ENCODE data around the gene LY6G5B.

LY6G5B gene

DNA sequence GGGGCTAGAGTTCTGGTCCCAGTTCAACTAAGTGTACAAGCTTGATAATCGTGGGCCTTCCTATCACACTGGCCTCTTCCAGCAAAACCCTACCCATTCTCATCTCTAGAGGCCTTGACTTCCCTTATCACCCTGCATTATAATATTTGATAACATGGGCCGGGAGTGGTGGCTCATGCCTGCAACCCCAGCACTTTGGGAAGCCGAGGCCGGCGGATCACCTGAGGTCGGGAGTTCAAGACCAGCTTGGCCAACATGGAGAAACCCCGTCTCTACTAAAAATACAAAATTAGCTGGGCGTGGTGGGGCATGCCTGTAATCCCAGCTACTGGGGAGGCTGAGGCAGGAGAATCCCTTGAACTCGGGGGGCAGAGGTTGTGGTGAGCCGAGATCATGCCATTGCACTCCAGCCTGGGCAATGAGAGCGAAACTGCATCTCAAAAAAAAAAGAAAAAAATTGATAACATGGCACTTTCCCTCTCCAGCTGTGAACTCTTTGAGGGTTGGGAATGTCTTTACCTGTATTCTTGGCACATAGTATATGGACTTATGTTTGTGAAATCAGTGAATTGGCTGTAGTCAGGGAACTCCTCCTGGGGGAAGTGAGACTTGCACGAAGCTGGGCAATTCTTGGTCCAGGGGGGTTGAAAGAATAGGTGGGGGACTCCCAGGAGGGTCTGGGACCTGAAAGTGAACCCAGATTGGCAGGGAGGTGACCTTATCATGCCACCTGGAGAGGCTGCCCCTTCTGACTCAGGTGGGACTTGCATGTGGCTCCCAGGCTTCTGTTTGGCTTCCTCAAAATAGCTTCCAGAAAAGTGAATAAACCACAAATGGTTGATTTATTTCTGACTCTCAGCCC, 8.3 kb upstream of the LY6G5B start:
- Histone ChIP-seq H3K4me3 (ENCODE audit: low read length) (peak overlapping the region; percentile 100), H3K9me3 (ENCODE audit: insufficient read depth, low read length) (peaks cover 3% of the 10 kb centered on the region; the same call in 1 of the 2 replicates), H3K27me3 (ENCODE audit: low read depth, low read length) (no peaks in the 10 kb centered on the region), H3K79me2 (ENCODE audit: low read length) (peaks cover 45% of the 10 kb centered on the region), H3K9ac (ENCODE audit: low read length) (peak overlapping the region; percentile 99), H3K4me2 (ENCODE audit: low read length) (peak overlapping the region; percentile 100), H3K36me3 (replicated peaks; ENCODE audit: low read depth, low read length) (peaks cover 17% of the 10 kb centered on the region), H3K4me1 (ENCODE audit: low read length) (peaks cover 33% of the 10 kb centered on the region), H4K20me1 (ENCODE audit: insufficient read depth, low read length) (no peaks in the 10 kb centered on the region), H3K27ac (ENCODE audit: low read length) (peak overlapping the region; percentile 48), H2AFZ (ENCODE audit: low read depth, low read length) (no peak overlapping the region)
- no peak for TF ChIP-seq EZH2phosphoT487 (IDR thresholded peaks at IDR 0.05; ENCODE audit: low read depth)
- TF ChIP-seq, protein P1, sequence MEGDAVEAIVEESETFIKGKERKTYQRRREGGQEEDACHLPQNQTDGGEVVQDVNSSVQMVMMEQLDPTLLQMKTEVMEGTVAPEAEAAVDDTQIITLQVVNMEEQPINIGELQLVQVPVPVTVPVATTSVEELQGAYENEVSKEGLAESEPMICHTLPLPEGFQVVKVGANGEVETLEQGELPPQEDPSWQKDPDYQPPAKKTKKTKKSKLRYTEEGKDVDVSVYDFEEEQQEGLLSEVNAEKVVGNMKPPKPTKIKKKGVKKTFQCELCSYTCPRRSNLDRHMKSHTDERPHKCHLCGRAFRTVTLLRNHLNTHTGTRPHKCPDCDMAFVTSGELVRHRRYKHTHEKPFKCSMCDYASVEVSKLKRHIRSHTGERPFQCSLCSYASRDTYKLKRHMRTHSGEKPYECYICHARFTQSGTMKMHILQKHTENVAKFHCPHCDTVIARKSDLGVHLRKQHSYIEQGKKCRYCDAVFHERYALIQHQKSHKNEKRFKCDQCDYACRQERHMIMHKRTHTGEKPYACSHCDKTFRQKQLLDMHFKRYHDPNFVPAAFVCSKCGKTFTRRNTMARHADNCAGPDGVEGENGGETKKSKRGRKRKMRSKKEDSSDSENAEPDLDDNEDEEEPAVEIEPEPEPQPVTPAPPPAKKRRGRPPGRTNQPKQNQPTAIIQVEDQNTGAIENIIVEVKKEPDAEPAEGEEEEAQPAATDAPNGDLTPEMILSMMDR (IDR thresholded peaks at IDR 0.05; ENCODE audit: low read depth, low read length) = no peak

DNA sequence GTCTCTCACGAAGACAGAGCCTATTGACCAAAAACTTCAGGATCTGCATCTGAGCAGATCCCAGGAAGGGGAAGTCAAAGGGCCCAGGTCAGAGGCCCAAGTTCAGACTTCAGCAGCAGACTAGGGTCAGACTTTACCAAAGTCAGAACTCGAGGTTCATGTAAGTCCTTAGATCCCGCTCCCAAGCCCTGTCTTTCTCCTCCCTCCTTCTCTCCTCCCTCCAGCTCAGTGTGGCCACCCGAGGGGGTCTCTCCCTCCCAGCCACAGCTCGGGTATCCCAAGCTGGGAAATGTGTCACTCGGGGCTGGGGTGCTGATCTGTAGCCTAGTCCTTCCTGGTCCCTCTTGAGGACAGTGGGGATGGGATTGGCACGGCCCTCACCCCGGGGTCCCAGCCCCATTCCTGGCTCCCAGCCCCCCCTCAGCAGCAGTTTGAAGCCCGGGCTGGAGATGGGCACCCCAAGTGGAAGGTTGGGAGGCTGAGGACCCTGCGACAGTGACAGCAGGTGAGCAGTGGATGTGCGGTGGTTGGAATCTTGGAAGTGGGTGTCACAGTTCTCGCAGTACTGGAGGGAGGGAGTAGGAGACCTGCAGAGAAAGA, 7.6 kb upstream of the LY6G5B start:
- H4K20me1 ChIP-seq (ENCODE audit: insufficient read depth, low read length) = no peaks in the 10 kb centered on the region
- peaks cover 3% of the 10 kb centered on the region; the same call in 1 of the 2 replicates for H3K9me3 ChIP-seq (ENCODE audit: insufficient read depth, low read length)
- peaks cover 17% of the 10 kb centered on the region for H3K36me3 ChIP-seq (replicated peaks; ENCODE audit: low read depth, low read length)
- no peaks in the 10 kb centered on the region for H3K27me3 ChIP-seq (ENCODE audit: low read depth, low read length)
- H3K4me3 ChIP-seq (ENCODE audit: low read length) = no peak overlapping the region
- TF ChIP-seq EZH2phosphoT487 (IDR thresholded peaks at IDR 0.05; ENCODE audit: low read depth) = no peak
- TF ChIP-seq, protein P1 (IDR thresholded peaks at IDR 0.05; ENCODE audit: low read depth, low read length) = no peak
- H3K27ac ChIP-seq (ENCODE audit: low read length) = 0 out of 2 replicates have a peak overlapping the region, but pooled peaks have one; percentile 18
- H3K4me2 ChIP-seq (ENCODE audit: low read length) = no peak overlapping the region
- H3K79me2 ChIP-seq (ENCODE audit: low read length) = peaks cover 51% of the 10 kb centered on the region
- H2AFZ ChIP-seq (ENCODE audit: low read depth, low read length) = no peak overlapping the region
- peaks cover 37% of the 10 kb centered on the region for H3K4me1 ChIP-seq (ENCODE audit: low read length)
- H3K9ac ChIP-seq (ENCODE audit: low read length) = no peak overlapping the region

DNA sequence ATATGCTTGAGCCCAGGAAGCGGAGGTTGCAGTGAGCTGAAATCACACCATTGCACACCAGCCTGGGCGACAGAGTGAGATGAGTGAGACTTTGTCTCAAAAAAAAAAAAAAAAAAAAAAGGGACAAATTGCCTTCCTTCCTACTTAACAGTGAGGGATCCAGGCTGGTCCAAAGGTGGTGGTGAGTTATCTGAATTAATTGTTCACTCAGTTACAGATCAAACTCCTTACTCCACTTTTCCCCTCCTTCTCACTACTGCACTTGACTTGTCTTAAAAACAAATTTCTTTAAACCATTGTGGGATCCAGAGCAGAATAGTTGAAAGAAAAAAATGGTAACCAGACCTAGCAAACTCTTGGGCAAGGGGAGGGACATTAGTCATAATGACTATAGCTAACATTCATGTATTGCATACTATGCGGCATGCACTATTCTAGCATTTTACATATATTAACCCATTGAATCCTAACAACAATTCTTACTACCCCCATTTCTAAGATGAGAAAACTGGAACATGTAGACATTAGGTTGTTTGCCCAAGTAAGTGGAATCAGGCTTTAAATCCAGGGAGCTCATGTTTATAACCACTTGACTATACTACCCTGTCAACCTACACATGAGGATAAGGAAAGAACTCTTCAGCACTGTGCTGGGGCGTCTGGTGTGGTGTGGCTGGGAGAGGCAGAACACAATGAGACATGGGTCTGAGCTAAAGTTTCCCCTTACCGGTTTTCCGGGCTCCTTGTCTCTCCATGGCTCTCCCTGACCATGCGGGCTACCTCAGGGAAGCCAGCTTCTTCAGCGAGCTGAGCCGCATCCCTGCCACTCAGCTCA, 6.4 kb upstream of the LY6G5B start:
- Histone ChIP-seq H3K27ac (ENCODE audit: low read length) (no peak overlapping the region), H3K4me2 (ENCODE audit: low read length) (peak overlapping the region; percentile 96), H3K9ac (ENCODE audit: low read length) (no peak overlapping the region), H3K79me2 (ENCODE audit: low read length) (peaks cover 60% of the 10 kb centered on the region), H3K4me1 (ENCODE audit: low read length) (peaks cover 37% of the 10 kb centered on the region), H4K20me1 (ENCODE audit: insufficient read depth, low read length) (no peaks in the 10 kb centered on the region), H3K27me3 (ENCODE audit: low read depth, low read length) (no peaks in the 10 kb centered on the region), H3K9me3 (ENCODE audit: insufficient read depth, low read length) (peaks cover 3% of the 10 kb centered on the region; the same call in 1 of the 2 replicates), H3K36me3 (replicated peaks; ENCODE audit: low read depth, low read length) (peaks cover 24% of the 10 kb centered on the region), H2AFZ (ENCODE audit: low read depth, low read length) (no peak overlapping the region), H3K4me3 (ENCODE audit: low read length) (no peak overlapping the region)
- TF ChIP-seq, protein P1 (IDR thresholded peaks at IDR 0.05; ENCODE audit: low read depth, low read length) = no peak
- TF ChIP-seq EZH2phosphoT487 (IDR thresholded peaks at IDR 0.05; ENCODE audit: low read depth) = no peak

Measured in OCI-LY3 (cell line).